ENCODE measurements around the gene TIMM8B. TPM values are rescaled to one million over a fixed set of nuclear protein-coding genes. Genes with fewer than 3 reads are reported as not detected.

TIMM8B gene
- total and polyA plus RNA-seq, 8 donors, result 12.7 to 49.4 (median 19.1) TPM

- peak overlapping the region in 3 of 4 donors; percentile 35 to 70 (median 67) for H3K27ac ChIP-seq
- ATAC-seq, result peak; percentile 30 to 70 (median 60)
- FAIRE-seq, result no peak
Observed at GRCh38 chr11:112085822-112086421, 634 bp downstream of the TIMM8B start.

GRCh38 chr11:112082729-112083128 is 3.8 kb downstream of the TIMM8B start:
- DNase-seq, result no peak
- no peak for ATAC-seq
- Histone ChIP-seq H3K9me3 (no peaks in the 10 kb centered on the region), H3K27ac (no peak overlapping the region), H3K27me3 (no peaks in the 10 kb centered on the region), H3K4me1 (peaks cover 2 to 10% (median 3%) of the 10 kb centered on the region in 3 donors), H3K36me3 (peaks cover 0 to 55% (median 30%) of the 10 kb centered on the region in 3 donors), H3K4me3 (no peak overlapping the region)
- WGBS, 2 donors, result 72 to 76% methylated on average over 4 of the region's 4 CpGs
- intact Hi-C loops (cut with DNase I), result no loop called here
- no peak for FAIRE-seq
- no peak for TF ChIP-seq CTCF (IDR thresholded peaks at IDR 0.05)

More at GRCh38 chr11:112085822-112086421, 634 bp downstream of the TIMM8B start:
- Histone ChIP-seq H3K36me3 (peaks cover 0 to 47% (median 27%) of the 10 kb centered on the region in 3 donors), H3K4me3 (peak overlapping the region; percentile 46 to 80 (median 64)), H3K27me3 (no peaks in the 10 kb centered on the region), H3K9me3 (no peaks in the 10 kb centered on the region), H3K4me1 (peaks cover 12 to 16% (median 15%) of the 10 kb centered on the region in 3 donors)
- peak in 1 of 6 donors; percentile 18 for DNase-seq
- no peak for TF ChIP-seq CTCF (IDR thresholded peaks at IDR 0.05)
- WGBS, 2 donors, result 3 to 4% methylated on average over 19 of the region's 19 CpGs
- intact Hi-C loops (cut with DNase I), result no loop called here

GRCh38 chr11:112073941-112074811 is 12.4 kb downstream of the TIMM8B start, which contains the start of the genes NKAPD1 and PIH1D2:
TSS of gene NKAPD1 (plus strand) at chr11:112074299. CDS start at chr11:112075575, 1,276 bp downstream.
TSS of gene PIH1D2 (minus strand) at chr11:112074017. CDS start at chr11:112073174, 843 bp downstream.
- Histone ChIP-seq H3K27me3 (no peaks in the 10 kb centered on the region), H3K4me3 (peak within 1 kb of the TSS; percentile 38 to 94 (median 72)), H3K9me3 (no peaks in the 10 kb centered on the region), H3K4me1 (peaks cover 0 to 8% (median 3%) of the 10 kb centered on the region in 3 donors), H3K36me3 (peaks cover 0 to 9% (median 0%) of the 10 kb centered on the region in 3 donors), H3K27ac (peak within 1 kb of the TSS; percentile 74 to 95 (median 80))
- TF ChIP-seq CTCF (IDR thresholded peaks at IDR 0.05), result no peak
- peak; percentile 94 to 95 (median 95) for ATAC-seq
- intact Hi-C loops (cut with DNase I), result no loop called here
- WGBS, 2 donors, result 0 to 1% methylated on average over 42 to 43 of the region's 43 CpGs
- no peak for FAIRE-seq
- DNase-seq, result peak; percentile 63 to 84 (median 75)

- Histone ChIP-seq H3K27me3 (no peaks in the 10 kb centered on the region), H3K36me3 (peaks cover 0 to 18% (median 0%) of the 10 kb centered on the region in 3 donors), H3K4me3 (no peak overlapping the region), H3K4me1 (no peaks in the 10 kb centered on the region), H3K27ac (no peak overlapping the region), H3K9me3 (no peaks in the 10 kb centered on the region)
- TF ChIP-seq CTCF (IDR thresholded peaks at IDR 0.05), result no peak
- WGBS, 2 donors, result 83 to 93% methylated on average over 1 of the region's 1 CpG
- intact Hi-C loops (cut with DNase I), result no loop called here
- DNase-seq (no peak), FAIRE-seq (no peak), ATAC-seq (no peak)
Observed at GRCh38 chr11:112062923-112063322, 23.6 kb downstream of the TIMM8B start.

Data from pancreas (tissue), 10 donors.